ENCODE results near the gene GIGYF1.

DNA sequence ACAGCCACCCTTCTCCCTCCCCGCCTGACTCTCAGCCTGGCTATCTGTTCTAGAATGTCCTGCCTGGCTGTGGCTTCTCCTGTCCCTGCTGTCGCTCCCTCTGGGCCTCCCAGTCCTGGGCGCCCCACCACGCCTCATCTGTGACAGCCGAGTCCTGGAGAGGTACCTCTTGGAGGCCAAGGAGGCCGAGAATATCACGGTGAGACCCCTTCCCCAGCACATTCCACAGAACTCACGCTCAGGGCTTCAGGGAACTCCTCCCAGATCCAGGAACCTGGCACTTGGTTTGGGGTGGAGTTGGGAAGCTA, 27.4 kb upstream of the GIGYF1 start:
- TF ChIP-seq EZH2 (IDR thresholded peaks at IDR 0.05) (no peak), POLR2AphosphoS5 (IDR thresholded peaks at IDR 0.05; ENCODE audit: borderline replicate concordance, low read depth, low read length) (no peak), FOXP2 (optimal IDR thresholded peaks at IDR 0.05; ENCODE audit: control extremely low read depth, extremely low read length, insufficient read depth) (no peak)
